ENCODE data around the gene PTPN1.

The PTPN1 gene

GRCh38 chr20:50585214-50585613 lies 75.0 kb downstream of the PTPN1 start:
- DNase-seq (ENCODE audit: insufficient read length, low spot score) (no peak), FAIRE-seq (no peak)
- TF ChIP-seq POU2F2 (IDR thresholded peaks at IDR 0.05; ENCODE audit: low read depth, low read length) = no peak
- no peak for TF ChIP-seq SPI1 (IDR thresholded peaks at IDR 0.05; ENCODE audit: low read depth, low read length)

- FAIRE-seq (no peak), DNase-seq (ENCODE audit: insufficient read length, low spot score) (no peak)
These were observed 75.5 kb downstream of the PTPN1 start for GRCh38 chr20:50585678-50586077.

DNA sequence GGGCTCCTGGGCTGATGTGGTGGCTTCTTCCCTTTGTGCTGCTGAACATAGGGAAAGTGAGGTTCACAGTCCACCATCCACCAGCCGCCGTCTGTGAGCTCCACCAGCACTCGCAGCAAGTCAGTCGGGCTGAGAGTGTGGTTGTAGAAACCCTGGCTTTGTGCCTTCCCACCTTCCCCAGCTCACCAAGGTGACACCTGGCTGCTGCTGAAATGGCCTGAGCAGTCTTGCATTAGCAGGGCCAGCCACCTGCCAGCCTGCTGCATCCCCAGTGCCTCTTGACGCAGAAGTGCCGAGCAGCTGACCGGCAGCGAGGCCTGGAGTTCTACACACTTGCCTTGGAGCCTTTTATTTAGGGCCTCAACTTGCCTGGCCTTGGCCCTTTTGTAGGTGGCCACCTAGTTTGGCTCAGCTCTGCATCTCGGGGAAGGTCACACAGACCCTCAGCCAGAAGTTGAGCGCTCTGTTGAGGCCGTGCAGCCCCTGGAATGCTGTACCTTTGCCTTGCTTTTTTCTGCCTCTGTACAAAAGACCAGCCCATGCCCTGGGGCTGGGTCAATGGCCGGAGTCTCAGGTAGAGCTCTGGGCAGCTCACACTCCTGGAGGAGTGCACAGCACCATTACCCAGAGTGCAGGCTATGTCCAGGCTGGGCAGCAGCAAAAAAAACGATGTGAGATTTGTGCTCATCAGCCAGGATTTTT lies 76.5 kb downstream of the PTPN1 start:
- FAIRE-seq (no peak), DNase-seq (ENCODE audit: insufficient read length, low spot score) (no peak)
- TF ChIP-seq POLR2A (IDR thresholded peaks at IDR 0.05; ENCODE audit: low read depth, low read length) (no peak), POLR2AphosphoS5 (IDR thresholded peaks at IDR 0.05; ENCODE audit: low read depth, low read length) (0 out of 2 replicates have a peak, but pooled peaks have one; percentile 27), TAF1 (IDR thresholded peaks at IDR 0.05; ENCODE audit: low read depth, low read length) (no peak), POU2F2 (IDR thresholded peaks at IDR 0.05; ENCODE audit: low read depth, low read length) (no peak)

More at GRCh38 chr20:50585678-50586077, 75.5 kb downstream of the PTPN1 start:
- TF ChIP-seq TAF1 (IDR thresholded peaks at IDR 0.05; ENCODE audit: low read depth, low read length) = no peak
- no peak for TF ChIP-seq PAX5 (IDR thresholded peaks at IDR 0.05; ENCODE audit: insufficient read depth, low read length, severe bottlenecking)
- no peak for TF ChIP-seq POU2F2 (IDR thresholded peaks at IDR 0.05; ENCODE audit: low read depth, low read length)

- DNase-seq (ENCODE audit: insufficient read length, low spot score) = no peak
- no peak for FAIRE-seq
- TF ChIP-seq PAX5 (IDR thresholded peaks at IDR 0.05; ENCODE audit: insufficient read depth, low read length, severe bottlenecking) (no peak), SPI1 (IDR thresholded peaks at IDR 0.05; ENCODE audit: low read depth, low read length) (no peak), POU2F2 (IDR thresholded peaks at IDR 0.05; ENCODE audit: low read depth, low read length) (no peak), POLR2A (IDR thresholded peaks at IDR 0.05; ENCODE audit: low read depth, low read length) (peak; percentile 27; the same call in 1 of the 2 replicates), TAF1 (IDR thresholded peaks at IDR 0.05; ENCODE audit: low read depth, low read length) (no peak), POLR2AphosphoS5 (IDR thresholded peaks at IDR 0.05; ENCODE audit: low read depth, low read length) (no peak)
These were observed 77.2 kb downstream of the PTPN1 start for GRCh38 chr20:50587291-50587961.

DNA sequence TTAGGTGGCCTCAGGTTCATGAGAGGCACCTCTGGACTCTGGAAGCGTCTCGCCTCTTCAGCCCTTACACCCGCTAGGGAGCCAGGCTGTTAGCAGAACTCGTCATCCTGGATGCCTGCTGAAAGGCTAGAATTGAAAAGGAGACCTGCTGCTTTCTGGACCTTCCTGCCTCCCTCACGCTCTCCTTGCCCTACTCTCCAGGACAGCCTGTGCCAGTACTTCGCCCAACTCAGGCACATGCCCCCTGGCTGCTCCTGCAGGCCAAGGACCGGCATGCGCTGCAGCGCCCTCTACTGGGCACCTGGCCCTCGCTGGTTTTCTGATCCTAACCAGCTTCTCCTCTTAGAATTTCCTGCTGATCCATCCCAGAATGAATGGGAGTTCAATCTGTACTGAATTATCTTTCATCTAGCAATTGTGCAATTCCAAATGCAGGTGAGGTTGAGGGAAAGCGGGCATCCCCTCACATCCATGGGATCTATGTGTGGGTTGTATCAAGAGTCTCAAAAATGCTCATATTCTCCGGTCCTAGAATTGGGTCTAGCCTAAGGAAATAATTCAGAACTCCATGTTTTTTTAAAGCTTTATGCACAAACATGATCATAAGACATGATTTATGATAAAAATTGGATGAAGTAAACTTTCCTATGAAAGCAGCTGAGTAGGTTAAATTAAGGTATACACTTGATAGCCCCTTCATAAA lies 78.0 kb downstream of the PTPN1 start:
- FAIRE-seq (peak; percentile 63), DNase-seq (ENCODE audit: insufficient read length, low spot score) (peak; percentile 76)
- no peak for TF ChIP-seq SPI1 (IDR thresholded peaks at IDR 0.05; ENCODE audit: low read depth, low read length)
- TF ChIP-seq TAF1 (IDR thresholded peaks at IDR 0.05; ENCODE audit: low read depth, low read length) = no peak
- no peak for TF ChIP-seq POLR2AphosphoS5 (IDR thresholded peaks at IDR 0.05; ENCODE audit: low read depth, low read length)
- no peak for TF ChIP-seq POLR2A (IDR thresholded peaks at IDR 0.05; ENCODE audit: low read depth, low read length)
- TF ChIP-seq POU2F2 (IDR thresholded peaks at IDR 0.05; ENCODE audit: low read depth, low read length) = no peak
- TF ChIP-seq PAX5 (IDR thresholded peaks at IDR 0.05; ENCODE audit: insufficient read depth, low read length, severe bottlenecking) = no peak

GRCh38 chr20:50589548-50590347 lies 79.6 kb downstream of the PTPN1 start:
- FAIRE-seq (no peak), DNase-seq (ENCODE audit: insufficient read length, low spot score) (no peak)
- TF ChIP-seq POU2F2 (IDR thresholded peaks at IDR 0.05; ENCODE audit: low read depth, low read length) (no peak), TAF1 (IDR thresholded peaks at IDR 0.05; ENCODE audit: low read depth, low read length) (no peak), PAX5 (IDR thresholded peaks at IDR 0.05; ENCODE audit: insufficient read depth, low read length, severe bottlenecking) (no peak), SPI1 (IDR thresholded peaks at IDR 0.05; ENCODE audit: low read depth, low read length) (no peak), POLR2A (IDR thresholded peaks at IDR 0.05; ENCODE audit: low read depth, low read length) (no peak), POLR2AphosphoS5 (IDR thresholded peaks at IDR 0.05; ENCODE audit: low read depth, low read length) (no peak)

GRCh38 chr20:50590348-50590664 lies 80.1 kb downstream of the PTPN1 start:
- no peak for DNase-seq (ENCODE audit: insufficient read length, low spot score)
- no peak for FAIRE-seq
- no peak; the same call in 1 of the 2 replicates for TF ChIP-seq POLR2AphosphoS5 (IDR thresholded peaks at IDR 0.05; ENCODE audit: low read depth, low read length)
- TF ChIP-seq SPI1 (IDR thresholded peaks at IDR 0.05; ENCODE audit: low read depth, low read length) = no peak
- no peak for TF ChIP-seq PAX5 (IDR thresholded peaks at IDR 0.05; ENCODE audit: insufficient read depth, low read length, severe bottlenecking)
- TF ChIP-seq TAF1 (IDR thresholded peaks at IDR 0.05; ENCODE audit: low read depth, low read length) = no peak
- peak; percentile 22; the same call in 1 of the 2 replicates for TF ChIP-seq POU2F2 (IDR thresholded peaks at IDR 0.05; ENCODE audit: low read depth, low read length)
- TF ChIP-seq POLR2A (IDR thresholded peaks at IDR 0.05; ENCODE audit: low read depth, low read length) = no peak

DNA sequence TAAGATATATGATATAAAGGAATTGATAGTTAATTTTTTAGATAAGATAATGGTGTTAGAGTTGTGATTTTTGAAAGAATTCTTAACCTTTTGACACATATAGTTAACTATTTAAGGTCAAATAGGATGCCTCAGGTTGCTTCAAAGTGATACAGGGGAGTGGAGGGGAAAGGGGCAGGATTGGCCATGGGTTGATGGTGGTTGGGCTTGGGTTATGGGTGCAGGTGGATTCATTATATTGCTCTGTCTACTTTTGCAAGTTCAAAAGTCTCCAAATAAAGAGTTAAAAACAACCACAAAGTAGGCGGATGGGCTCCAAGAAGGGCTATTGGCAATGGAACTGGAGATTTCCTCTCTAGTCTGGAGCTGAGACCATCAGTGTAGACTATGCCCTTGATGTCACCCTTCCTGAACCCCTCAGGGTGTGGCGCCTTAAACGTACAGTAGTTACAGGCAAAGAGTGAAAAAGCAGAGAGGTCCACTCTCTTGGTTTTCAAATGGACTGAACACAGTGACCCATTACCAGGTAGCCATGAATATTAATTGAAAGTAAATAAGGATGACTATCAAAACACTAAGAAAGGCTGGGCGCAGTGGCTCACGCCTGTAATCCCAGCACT lies 81.2 kb downstream of the PTPN1 start:
- FAIRE-seq = no peak
- DNase-seq (ENCODE audit: insufficient read length, low spot score) = no peak
- TF ChIP-seq TAF1 (IDR thresholded peaks at IDR 0.05; ENCODE audit: low read depth, low read length) = no peak
- TF ChIP-seq POLR2A (IDR thresholded peaks at IDR 0.05; ENCODE audit: low read depth, low read length) = no peak
- no peak for TF ChIP-seq POLR2AphosphoS5 (IDR thresholded peaks at IDR 0.05; ENCODE audit: low read depth, low read length)
- no peak for TF ChIP-seq PAX5 (IDR thresholded peaks at IDR 0.05; ENCODE audit: insufficient read depth, low read length, severe bottlenecking)
- no peak for TF ChIP-seq POU2F2 (IDR thresholded peaks at IDR 0.05; ENCODE audit: low read depth, low read length)
- TF ChIP-seq SPI1 (IDR thresholded peaks at IDR 0.05; ENCODE audit: low read depth, low read length) = no peak
